GM19193 (cell line): ENCODE data around the gene DAZAP1.

Experiments
- POLR2A ChIP-seq: IDR thresholded peaks from 4 replicates; pipeline ENCODE4 v1.6.1; 2011; ENCODE audit not compliant: insufficient read depth, insufficient read length; ENCODE audit errors: extremely low read depth

DAZAP1 gene

GRCh38 chr19:1423436-1424191 lies 16.2 kb downstream of the DAZAP1 start:
- no peak for TF ChIP-seq POLR2A

GRCh38 chr19:1424192-1424955 lies 17.0 kb downstream of the DAZAP1 start:
- TF ChIP-seq POLR2A, result no peak

GRCh38 chr19:1425102-1425837 lies 17.9 kb downstream of the DAZAP1 start:
- TF ChIP-seq POLR2A, result no peak

GRCh38 chr19:1425902-1426301 lies 18.5 kb downstream of the DAZAP1 start:
- no peak for TF ChIP-seq POLR2A

GRCh38 chr19:1426736-1427135 lies 19.4 kb downstream of the DAZAP1 start:
- no peak for TF ChIP-seq POLR2A

GRCh38 chr19:1427221-1427920 lies 20.0 kb downstream of the DAZAP1 start:
- TF ChIP-seq POLR2A, result no peak

GRCh38 chr19:1428738-1429391 lies 21.5 kb downstream of the DAZAP1 start:
- TF ChIP-seq POLR2A, result no peak

GRCh38 chr19:1429750-1430149 lies 22.4 kb downstream of the DAZAP1 start:
- TF ChIP-seq POLR2A, result no peak

- TF ChIP-seq POLR2A, result no peak
Measured at GRCh38 chr19:1430246-1430645, 22.9 kb downstream of the DAZAP1 start.

- no peak for TF ChIP-seq POLR2A
Measured at GRCh38 chr19:1431759-1432506, 24.5 kb downstream of the DAZAP1 start.

- no peak for TF ChIP-seq POLR2A
Measured at GRCh38 chr19:1432507-1432887, 25.1 kb downstream of the DAZAP1 start.

GRCh38 chr19:1433119-1434039 lies 26.0 kb downstream of the DAZAP1 start:
- no peak for TF ChIP-seq POLR2A

- TF ChIP-seq POLR2A, result no peak
Measured at GRCh38 chr19:1434040-1434366, 26.6 kb downstream of the DAZAP1 start.
